Activated CD4-positive, alpha-beta T cell treated with anti-CD3 and anti-CD28 coated beads for 1 hour (primary cell): ENCODE results near the gene PRKX.
"Not testable (repeated sequence)": the region's sequence is repeated elsewhere in the genome, so short reads cannot be mapped to it uniquely, and the experiment has no call there.

Experiments
- DNase-seq: peaks from one replicate; pipeline ENCODE4 v3.0.0-alpha.2; 2020

PRKX gene

DNA sequence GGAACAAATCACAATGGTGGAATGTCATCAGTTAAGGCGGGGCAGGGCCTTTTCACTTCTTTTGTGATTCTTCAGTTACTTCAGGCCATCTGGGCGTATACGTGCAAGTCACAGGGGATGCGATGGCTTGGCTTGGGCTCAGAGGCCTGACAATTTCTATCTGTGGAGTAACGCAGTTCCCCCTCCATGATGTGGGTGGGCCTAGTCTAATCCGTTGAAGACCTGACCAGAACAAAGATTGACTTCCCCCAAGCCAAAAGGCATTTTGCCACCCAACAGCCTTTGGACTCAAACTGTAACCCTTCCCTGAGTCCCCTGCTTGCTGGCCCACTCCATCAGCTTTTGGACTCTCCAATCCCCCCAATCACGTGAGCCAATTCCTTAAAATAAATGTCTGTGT is 153.4 kb downstream of the PRKX start:
- DNase-seq: not testable (repeated sequence)
